Neutrophil (primary cell): Measurements from ENCODE around the gene LRRC45.

Source experiments
- H3K27ac ChIP-seq: fragments of 200-600 bp; sonication (generic); 2 replicates; pipeline ENCODE4 v1.5.1; 2016; ENCODE audit warnings: mild to moderate bottlenecking, moderate library complexity
- H3K27me3 ChIP-seq: fragments of 200-600 bp; sonication (generic); 2 replicates; pipeline ENCODE4 v1.6.0; 2016; ENCODE audit warnings: mild to moderate bottlenecking
- H3K36me3 ChIP-seq: fragments of 200-600 bp; sonication (generic); 2 replicates; pipeline ENCODE4 v1.5.1; 2017
- H3K4me1 ChIP-seq, 2 experiments: fragments of 200-600 bp in 1 of 2; sonication (generic) in 1 of 2; 1 replicate in 1 of 2; 2 replicates in 1 of 2; pipeline versions ENCODE4 v1.5.1 to v1.6.1; 2013 to 2016; ENCODE audit warnings: low read depth in 1 of 2, low read length in 1 of 2, mild to moderate bottlenecking in 1 of 2, moderate library complexity in 1 of 2; ENCODE audit not compliant: control insufficient read depth in 1 of 2, insufficient read depth in 1 of 2
- H3K4me3 ChIP-seq, 2 experiments: fragments of 200-600 bp in 1 of 2; sonication (generic) in 1 of 2; 1 replicate in 1 of 2; 2 replicates in 1 of 2; pipeline ENCODE4 v1.5.1; 2013 to 2016; ENCODE audit warnings: low read depth in 1 of 2, low read length in 1 of 2, mild to moderate bottlenecking in 1 of 2, moderate library complexity in 1 of 2
- H3K9me3 ChIP-seq: fragments of 200-600 bp; sonication (generic); 2 replicates; pipeline ENCODE4 v1.5.1; 2016
- CTCF ChIP-seq: fragments of 200-600 bp; sonication (generic); IDR thresholded peaks from 2 replicates; pipeline ENCODE4 v1.5.1; 2016; ENCODE audit warnings: antibody characterized with exemption

Gene LRRC45

GRCh38 chr17:81999976-82000802 lies 22.9 kb upstream of the LRRC45 start:
- H3K27me3 ChIP-seq: no peaks in the 10 kb centered on the region
- TF ChIP-seq CTCF: no peak
- peaks cover 7% of the 10 kb centered on the region for H3K36me3 ChIP-seq
- H3K9me3 ChIP-seq: no peaks in the 10 kb centered on the region
- H3K27ac ChIP-seq: no peak overlapping the region
- no peaks in the 10 kb centered on the region for H3K4me1 ChIP-seq
- H3K4me3 ChIP-seq: no peak overlapping the region

GRCh38 chr17:82000803-82001570 lies 22.1 kb upstream of the LRRC45 start:
- Histone ChIP-seq H3K27ac (no peak overlapping the region), H3K9me3 (no peaks in the 10 kb centered on the region), H3K4me1 (no peaks in the 10 kb centered on the region), H3K36me3 (peaks cover 7% of the 10 kb centered on the region), H3K27me3 (no peaks in the 10 kb centered on the region), H3K4me3 (no peak overlapping the region)
- no peak for TF ChIP-seq CTCF

GRCh38 chr17:82001571-82002056 lies 21.5 kb upstream of the LRRC45 start:
- H3K9me3 ChIP-seq: no peaks in the 10 kb centered on the region
- H3K36me3 ChIP-seq: peaks cover 6% of the 10 kb centered on the region
- H3K4me3 ChIP-seq: no peak overlapping the region
- H3K27me3 ChIP-seq: no peaks in the 10 kb centered on the region
- no peak for TF ChIP-seq CTCF
- H3K27ac ChIP-seq: no peak overlapping the region
- no peaks in the 10 kb centered on the region for H3K4me1 ChIP-seq

GRCh38 chr17:82003411-82004381 lies 19.4 kb upstream of the LRRC45 start:
- H3K9me3 ChIP-seq: no peaks in the 10 kb centered on the region
- H3K27ac ChIP-seq: no peak overlapping the region
- H3K27me3 ChIP-seq: no peaks in the 10 kb centered on the region
- H3K4me3 ChIP-seq: no peak overlapping the region
- no peaks in the 10 kb centered on the region for H3K36me3 ChIP-seq
- H3K4me1 ChIP-seq: no peaks in the 10 kb centered on the region
- TF ChIP-seq CTCF: no peak
